ENCODE measurements around the gene MYCBP.

DNA sequence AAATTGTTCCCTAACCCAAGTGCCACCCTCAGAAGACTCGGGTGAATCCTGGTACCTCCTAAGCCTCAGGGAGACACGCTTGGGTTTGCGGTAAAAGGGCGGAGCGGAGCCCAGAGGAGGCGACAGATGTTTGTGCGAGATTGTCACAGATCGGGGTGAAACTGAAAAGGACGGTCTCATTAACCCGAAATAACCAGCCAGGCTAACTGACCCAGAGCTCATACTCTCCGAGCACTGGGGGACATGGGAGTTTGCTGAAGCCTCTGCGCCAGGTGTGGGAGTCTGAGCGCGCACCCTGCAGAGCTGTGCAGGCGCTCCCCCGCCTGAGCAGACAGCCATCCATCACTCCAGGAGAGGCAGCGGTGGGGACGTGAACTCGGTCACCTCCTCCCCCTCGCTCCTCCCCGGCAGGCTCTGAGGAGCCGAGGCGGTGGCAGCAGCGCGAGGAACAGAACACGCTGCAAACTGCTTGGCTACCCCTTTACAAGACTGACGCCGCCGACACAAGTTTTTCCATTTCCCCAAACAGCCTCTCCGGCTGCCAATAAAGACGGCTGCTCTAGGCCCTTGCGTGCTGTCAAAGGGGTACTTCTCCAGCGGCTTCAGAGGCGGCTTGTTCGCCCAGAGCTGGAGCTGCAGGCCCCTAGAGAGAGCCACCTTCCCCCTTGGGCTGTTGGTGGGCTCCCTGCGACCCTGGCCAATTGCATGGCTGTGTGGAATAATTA is 57.1 kb downstream of the MYCBP start:
- no peak for TF ChIP-seq ZNF274 (IDR thresholded peaks at IDR 0.05; ENCODE audit: low read depth, low read length)
- TF ChIP-seq YY1 (IDR thresholded peaks at IDR 0.05; ENCODE audit: insufficient read depth, insufficient read length): no peak
